IMR-90 (cell line): Measurements from ENCODE around the gene MRPS34. TPM values are rescaled to one million over a fixed set of nuclear protein-coding genes. Genes with fewer than 3 reads are reported as not detected.

Experiments
- ATAC-seq: fragments of 200-7000 bp; cut with Tn5 transposase; 2 replicates; pipeline ENCODE4 v1.9.1; 2020; ENCODE audit warnings: low read depth, mild to moderate bottlenecking, moderate library complexity
- BruUV-seq: library from RNA; stranded (reverse); fragments of 400-500 nt; replicated peaks from 2 replicates; lab custom pipeline; 2021; lab: Mats Ljungman, UMichigan
- CTCF ChIA-PET: fragments of 300-600 bp; formaldehyde crosslinking; extraction: SDS; loops from one replicate; lab custom pipeline; 2021; ENCODE audit warnings: antibody characterized with exemption; lab: Yijun Ruan, JAX
- POLR2A ChIA-PET: fragments of 300-600 bp; sonication (Branson Sonifier 250); formaldehyde crosslinking; loops from one replicate; lab custom pipeline; 2022; ENCODE audit warnings: antibody characterized with exemption; ENCODE audit not compliant: unreplicated experiment; lab: Charles Lee
- DNase-seq: peaks from one replicate; pipeline ENCODE4 v3.0.0; 2013
- H2AFZ ChIP-seq: replicated peaks from 2 replicates; pipeline ENCODE3; 2013; ENCODE audit warnings: low read length, mild to moderate bottlenecking; ENCODE audit not compliant: poor library complexity
- H2AK5ac ChIP-seq: 2 replicates; pipeline ENCODE4 v1.6.1; 2013; ENCODE audit warnings: low read depth, low read length, inconsistent platforms
- H2AK9ac ChIP-seq: replicated peaks from 2 replicates; pipeline ENCODE3; 2013; ENCODE audit warnings: mild to moderate bottlenecking, low read depth, low read length, moderate library complexity; ENCODE audit not compliant: poor library complexity
- H2BK120ac ChIP-seq: 2 replicates; pipeline ENCODE4 v1.6.1; 2013; ENCODE audit warnings: low read depth, low read length, inconsistent platforms
- H2BK15ac ChIP-seq: 3 replicates; pipeline ENCODE4 v1.6.1; 2013; ENCODE audit warnings: low read depth, low read length, inconsistent platforms
- H2BK20ac ChIP-seq: 2 replicates; pipeline ENCODE4 v1.6.1; 2013; ENCODE audit warnings: low read depth, mild to moderate bottlenecking, inconsistent platforms, low read length, moderate library complexity
- H2BK5ac ChIP-seq: 2 replicates; pipeline ENCODE4 v1.6.1; 2013; ENCODE audit warnings: mild to moderate bottlenecking, low read depth, low read length, inconsistent platforms; ENCODE audit not compliant: poor library complexity, severe bottlenecking
- H3K14ac ChIP-seq: replicated peaks from 2 replicates; pipeline ENCODE4 v1.6.1; 2013; ENCODE audit warnings: low read depth, low read length, inconsistent platforms
- H3K18ac ChIP-seq: 2 replicates; pipeline ENCODE4 v1.6.1; 2013; ENCODE audit warnings: low read depth, low read length, control low read depth
- H3K23ac ChIP-seq: 2 replicates; pipeline ENCODE4 v1.6.1; 2013; ENCODE audit warnings: low read depth, low read length, inconsistent platforms
- H3K27ac ChIP-seq: 2 replicates; pipeline ENCODE4 v1.5.1; 2013; ENCODE audit warnings: mild to moderate bottlenecking, control low read depth, low read length; ENCODE audit not compliant: insufficient read depth
- H3K27me3 ChIP-seq: 2 replicates; pipeline ENCODE4 v1.6.1; 2013; ENCODE audit warnings: low read length; ENCODE audit not compliant: control insufficient read depth, insufficient read depth
- H3K36me3 ChIP-seq: 2 replicates; pipeline ENCODE4 v1.6.1; 2013; ENCODE audit warnings: low read length, mixed read lengths; ENCODE audit not compliant: control insufficient read depth, insufficient read depth
- H3K4ac ChIP-seq: 2 replicates; pipeline ENCODE4 v1.6.1; 2013; ENCODE audit warnings: low read depth, low read length, inconsistent platforms
- H3K4me1 ChIP-seq: 2 replicates; pipeline ENCODE4 v1.6.1; 2013; ENCODE audit warnings: low read length, mixed read lengths; ENCODE audit not compliant: control insufficient read depth, insufficient read depth
- H3K4me2 ChIP-seq: 2 replicates; pipeline ENCODE4 v1.6.1; 2013; ENCODE audit warnings: low read depth, mild to moderate bottlenecking, control low read depth, low read length, moderate library complexity
- H3K4me3 ChIP-seq: 2 replicates; pipeline ENCODE4 v1.5.1; 2013; ENCODE audit warnings: low read depth, mild to moderate bottlenecking, control low read depth, low read length, moderate library complexity; ENCODE audit not compliant: insufficient read depth
- H3K56ac ChIP-seq: 2 replicates; pipeline ENCODE4 v1.6.1; 2013; ENCODE audit warnings: low read length, inconsistent platforms; ENCODE audit not compliant: insufficient read depth; ENCODE audit errors: extremely low read depth
- H3K79me1 ChIP-seq, 2 experiments: 2 replicates each; pipeline ENCODE4 v1.6.1; 2013; ENCODE audit warnings: low read length in 2 of 2, inconsistent platforms in 1 of 2, low read depth in 1 of 2
- H3K9ac ChIP-seq: 2 replicates; pipeline ENCODE4 v1.6.1; 2013; ENCODE audit warnings: low read depth, low read length, control low read depth
- H3K9me1 ChIP-seq: 2 replicates; pipeline ENCODE4 v1.6.1; 2013; ENCODE audit warnings: low read length, inconsistent platforms; ENCODE audit not compliant: insufficient read depth
- H3K9me3 ChIP-seq: 2 replicates; pipeline ENCODE4 v1.6.1; 2013; ENCODE audit warnings: low read length; ENCODE audit not compliant: control insufficient read depth, insufficient read depth
- H4K20me1 ChIP-seq: 2 replicates; pipeline ENCODE4 v1.6.1; 2013; ENCODE audit warnings: low read length, inconsistent platforms; ENCODE audit not compliant: insufficient read depth
- H4K5ac ChIP-seq: 2 replicates; pipeline ENCODE4 v1.6.1; 2013; ENCODE audit warnings: mild to moderate bottlenecking, low read depth, low read length, control low read depth
- H4K8ac ChIP-seq, 2 experiments: 2 replicates each; pipeline ENCODE4 v1.6.1; 2013; ENCODE audit warnings: low read depth in 2 of 2, low read length in 2 of 2, control low read depth in 1 of 2, inconsistent platforms in 1 of 2
- H4K91ac ChIP-seq: 2 replicates; pipeline ENCODE4 v1.6.1; 2013; ENCODE audit warnings: low read depth, low read length, inconsistent platforms; ENCODE audit not compliant: insufficient read depth
- BHLHE40 ChIP-seq: fragments of 150-350 bp; IDR thresholded peaks from 2 replicates; pipeline ENCODE4 v1.6.1; 2016; ENCODE audit warnings: mild to moderate bottlenecking, low read depth, low read length
- CEBPB ChIP-seq: IDR thresholded peaks from 2 replicates; pipeline ENCODE4 v1.6.1; 2012; ENCODE audit warnings: low read depth, low read length, improper control_type of control experiment
- CHD1 ChIP-seq: IDR thresholded peaks from 2 replicates; pipeline ENCODE4 v1.6.1; 2012; ENCODE audit warnings: low read depth, low read length, improper control_type of control experiment
- CTCF ChIP-seq: conservative IDR thresholded peaks from 2 replicates; pipeline ENCODE4 v1.5.1; 2012; ENCODE audit warnings: mild to moderate bottlenecking, low read depth, low read length, improper control_type of control experiment
- FOS ChIP-seq: fragments of 150-350 bp; IDR thresholded peaks from 2 replicates; pipeline ENCODE4 v1.6.1; 2016; ENCODE audit warnings: low read depth, low read length
- MAZ ChIP-seq: IDR thresholded peaks from 2 replicates; pipeline ENCODE4 v1.6.1; 2012; ENCODE audit warnings: low read depth, mild to moderate bottlenecking, low read length, improper control_type of control experiment, moderate library complexity, borderline replicate concordance
- MXI1 ChIP-seq: IDR thresholded peaks from 2 replicates; pipeline ENCODE4 v1.6.1; 2012; ENCODE audit warnings: low read depth, mild to moderate bottlenecking, low read length, moderate library complexity, borderline replicate concordance
- NFE2L2 ChIP-seq: fragments of 150-350 bp; IDR thresholded peaks from 2 replicates; pipeline ENCODE4 v1.6.1; 2016; ENCODE audit warnings: low read depth, mild to moderate bottlenecking, low read length
- POLR2A ChIP-seq: IDR thresholded peaks from 2 replicates; pipeline ENCODE4 v1.6.1; 2012; ENCODE audit warnings: mild to moderate bottlenecking, low read depth, low read length
- RAD21 ChIP-seq: IDR thresholded peaks from 2 replicates; pipeline ENCODE4 v1.6.1; 2012; ENCODE audit warnings: low read length, improper control_type of control experiment
- RCOR1 ChIP-seq: IDR thresholded peaks from 2 replicates; pipeline ENCODE4 v1.6.1; 2012; ENCODE audit warnings: mild to moderate bottlenecking, low read length, improper control_type of control experiment; ENCODE audit not compliant: insufficient replicate concordance
- RFX5 ChIP-seq: IDR thresholded peaks from 2 replicates; pipeline ENCODE4 v1.8.0; 2012; ENCODE audit warnings: low read depth, mild to moderate bottlenecking, low read length, moderate library complexity
- SMC3 ChIP-seq: fragments of 150-350 bp; IDR thresholded peaks from 2 replicates; pipeline ENCODE4 v1.6.1; 2016; ENCODE audit warnings: low read depth, mild to moderate bottlenecking, antibody characterized with exemption, low read length, moderate library complexity
- USF2 ChIP-seq: fragments of 150-350 bp; IDR thresholded peaks from 2 replicates; pipeline ENCODE4 v1.6.1; 2017; ENCODE audit warnings: mild to moderate bottlenecking, antibody characterized with exemption, low read length, low read depth
- WGBS, 2 experiments: methylation state at CpG; one replicate each; pipeline versions ENCODE4 v1.1.5 to v1.1.7; 2013; ENCODE audit warnings: missing lambda C conversion rate in 2 of 2; ENCODE audit not compliant: insufficient read length in 1 of 2; ENCODE audit errors: extremely low coverage in 2 of 2; 5-methylcytosine and 5-hydroxymethylcytosine counted together
- dilution Hi-C: fragments of 300-500 bp; cut with HindIII; formaldehyde crosslinking; loops from one replicate; pipeline ENCODE4 v1.14.3; 2018; ENCODE audit warnings: low sequenced_read_pairs; ENCODE audit not compliant: unreplicated experiment
- in situ Hi-C: fragments of 300-500 bp; cut with MboI; formaldehyde crosslinking; loops from 3 replicates; pipeline ENCODE4 v1.14.3; 2019; ENCODE audit warnings: low sequenced_read_pairs, inconsistent platforms, mixed read lengths
- intact Hi-C: fragments of 100-400 bp; cut with micrococcal nuclease; formaldehyde crosslinking; loops from 2 replicates; pipeline ENCODE4 v1.10.0; 2022
- polyA plus RNA-seq, 3 experiments: library from polyadenylated mRNA; depleted of rRNA; stranded (reverse); fragments of >200 nt; gene quantifications; 2 replicates each; pipeline ENCODE4 v1.2.3, GENCODE V29; 2012; ENCODE audit warnings: low replicate concordance in 1 of 3
- total RNA-seq: library from RNA; depleted of rRNA; stranded (reverse); fragments of >200 nt; gene quantifications from 2 replicates; pipeline ENCODE4 v1.2.3, GENCODE V29; 2012
- TF ChIP-seq, protein P1 (sequence below): fragments of 150-350 bp; IDR thresholded peaks from 2 replicates; pipeline ENCODE4 v1.6.1; 2016; ENCODE audit warnings: low read depth, mild to moderate bottlenecking, low read length, moderate library complexity, borderline replicate concordance

MRPS34 gene
- total and polyA plus RNA-seq, 2 of the 4 experiments (the other 2 are of a cell fraction): 68.5 to 80.4 TPM

GRCh38 chr16:1820096-1820945 is 47.4 kb upstream of the MRPS34 start:
- Histone ChIP-seq H2AK9ac (no peak overlapping the region), H4K91ac (no peak overlapping the region), H3K79me1 (peaks cover 2 to 22% of the 10 kb centered on the region in 2 experiments; a peak in 3 of 4 replicates), H2BK15ac (no peak overlapping the region), H3K27ac (no peak overlapping the region), H3K4ac (no peak overlapping the region), H3K36me3 (peaks cover 18% of the 10 kb centered on the region), H2BK5ac (no peak overlapping the region), H3K23ac (no peak overlapping the region), H3K4me1 (no peaks in the 10 kb centered on the region), H3K27me3 (no peaks in the 10 kb centered on the region), H3K4me2 (no peak overlapping the region), H4K20me1 (0 out of 2 replicates have a peak, but pooled peaks cover 3% of the 10 kb centered on the region), H3K4me3 (no peak overlapping the region), H3K56ac (no peak overlapping the region), H2AK5ac (no peak overlapping the region), H2BK20ac (no peak overlapping the region), H3K9me3 (no peaks in the 10 kb centered on the region), H3K9ac (no peak overlapping the region), H2BK120ac (no peak overlapping the region), H4K5ac (no peak overlapping the region), H2AFZ (no peak overlapping the region), H4K8ac (no peak overlapping the region), H3K14ac (no peak overlapping the region), H3K9me1 (peaks cover 2% of the 10 kb centered on the region), H3K18ac (no peak overlapping the region)
- WGBS, 2 experiments: 88% methylated on average over 5 of the region's 25 CpGs; no CpG with 5 or more reads in 1 of the 2 experiments
- BruUV-seq: no TSS peak
- CTCF ChIA-PET: no interaction called here
- in situ Hi-C loops (no loop called here), intact Hi-C loops (no loop called here), dilution Hi-C loops (no loop called here)
- DNase-seq (no peak), ATAC-seq (no peak)
- POLR2A ChIA-PET: no interaction called here
- TF ChIP-seq RAD21: no peak
- TF ChIP-seq MXI1: no peak
- no peak for TF ChIP-seq RCOR1
- TF ChIP-seq POLR2A: no peak
- TF ChIP-seq BHLHE40: no peak
- TF ChIP-seq CTCF: no peak
- no peak for TF ChIP-seq USF2
- TF ChIP-seq, protein P1, sequence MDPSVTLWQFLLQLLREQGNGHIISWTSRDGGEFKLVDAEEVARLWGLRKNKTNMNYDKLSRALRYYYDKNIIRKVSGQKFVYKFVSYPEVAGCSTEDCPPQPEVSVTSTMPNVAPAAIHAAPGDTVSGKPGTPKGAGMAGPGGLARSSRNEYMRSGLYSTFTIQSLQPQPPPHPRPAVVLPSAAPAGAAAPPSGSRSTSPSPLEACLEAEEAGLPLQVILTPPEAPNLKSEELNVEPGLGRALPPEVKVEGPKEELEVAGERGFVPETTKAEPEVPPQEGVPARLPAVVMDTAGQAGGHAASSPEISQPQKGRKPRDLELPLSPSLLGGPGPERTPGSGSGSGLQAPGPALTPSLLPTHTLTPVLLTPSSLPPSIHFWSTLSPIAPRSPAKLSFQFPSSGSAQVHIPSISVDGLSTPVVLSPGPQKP: no peak
- TF ChIP-seq MAZ: no peak
- no peak for TF ChIP-seq NFE2L2
- no peak for TF ChIP-seq CEBPB
- no peak for TF ChIP-seq FOS
- no peak for TF ChIP-seq RFX5
- TF ChIP-seq CHD1: no peak
- TF ChIP-seq SMC3: no peak
